Endothelial cell of umbilical vein (primary cell): Measurements from ENCODE around the gene CDK5RAP2. TPM values are rescaled to one million over a fixed set of nuclear protein-coding genes. Genes with fewer than 3 reads are reported as not detected.

Source experiments
- BruUV-seq: library from RNA; stranded (reverse); fragments of 400-500 nt; replicated peaks from 2 replicates; lab custom pipeline; 2021; lab: Mats Ljungman, UMichigan
- CTCF ChIA-PET: fragments of 300-600, 350-600 bp; sonication (Branson Sonifier 250); formaldehyde crosslinking; loops from one replicate; lab custom pipeline; 2021; ENCODE audit warnings: antibody characterized with exemption, inconsistent platforms; lab: Charles Lee
- POLR2A ChIA-PET: fragments of 300-600, 350-600 bp; sonication (Branson Sonifier 250); formaldehyde crosslinking; loops from one replicate; lab custom pipeline; 2021; ENCODE audit warnings: antibody characterized with exemption, inconsistent platforms; lab: Charles Lee
- DNase-seq: peaks from one replicate; pipeline ENCODE4 v3.0.0-alpha.2; 2011; ENCODE audit warnings: low read depth, low spot score
- FAIRE-seq: peaks from 2 replicates; lab custom pipeline; 2011; peaks lifted over from hg19 to GRCh38; lab: Jason Lieb, UNC
- H2AFZ ChIP-seq: 2 replicates; pipeline ENCODE4 v1.6.0; 2012; ENCODE audit warnings: low read depth, low read length, control low read depth, inconsistent platforms
- H3K27ac ChIP-seq: 2 replicates; pipeline ENCODE4 v1.5.1; 2011; ENCODE audit warnings: low read depth, mild to moderate bottlenecking, control low read depth, low read length, moderate library complexity; ENCODE audit not compliant: insufficient read depth
- H3K27me3 ChIP-seq, 2 experiments: 2 replicates each; pipeline versions ENCODE4 v1.6.0 to v1.6.1; 2011; ENCODE audit warnings: low read length in 2 of 2, mixed read lengths in 1 of 2; ENCODE audit not compliant: control insufficient read depth in 2 of 2, insufficient read depth in 2 of 2
- H3K36me3 ChIP-seq, 2 experiments: 2 replicates in 1 of 2; 3 replicates in 1 of 2; pipeline ENCODE4 v1.5.1; 2011; ENCODE audit warnings: low read length in 2 of 2, mild to moderate bottlenecking in 1 of 2, moderate library complexity in 1 of 2; ENCODE audit not compliant: control insufficient read depth in 2 of 2, insufficient read depth in 2 of 2; ENCODE audit errors: extremely low read depth in 1 of 2
- H3K4me1 ChIP-seq: 3 replicates; pipeline ENCODE4 v1.5.1; 2011; ENCODE audit warnings: mild to moderate bottlenecking, low read length; ENCODE audit not compliant: control insufficient read depth, insufficient read depth; ENCODE audit errors: extremely low read depth
- H3K4me2 ChIP-seq: 2 replicates; pipeline ENCODE4 v1.6.1; 2011; ENCODE audit warnings: low read length, control low read depth, mixed read lengths; ENCODE audit not compliant: insufficient read depth
- H3K4me3 ChIP-seq, 3 experiments: fragments of 200-600 bp in 1 of 3; sonication (generic), shearing (Covaris generic) in 1 of 3; replicated peaks in 1 of 3; 2 replicates each; pipeline ENCODE4 v1.5.1; 2011 to 2016; ENCODE audit warnings: control low read depth in 3 of 3, low read length in 3 of 3, mild to moderate bottlenecking in 2 of 3, inconsistent platforms in 1 of 3, low read depth in 1 of 3, moderate library complexity in 1 of 3; ENCODE audit not compliant: insufficient read depth in 1 of 3
- H3K79me2 ChIP-seq: 2 replicates; pipeline ENCODE4 v1.6.0; 2012; ENCODE audit warnings: low read length, inconsistent platforms; ENCODE audit not compliant: control insufficient read depth, insufficient read depth
- H3K9ac ChIP-seq: replicated peaks from 2 replicates; pipeline ENCODE3; 2011; ENCODE audit warnings: low read length, control low read depth; ENCODE audit not compliant: insufficient read depth; ENCODE audit errors: extremely low read depth
- H3K9me1 ChIP-seq: replicated peaks from 3 replicates; pipeline ENCODE4 v1.6.0; 2011; ENCODE audit warnings: mild to moderate bottlenecking, low read length; ENCODE audit not compliant: control insufficient read depth, insufficient read depth; ENCODE audit errors: extremely low read depth
- H3K9me3 ChIP-seq: replicated peaks from 2 replicates; pipeline ENCODE4 v1.5.1; 2012; ENCODE audit warnings: low read length, inconsistent platforms; ENCODE audit not compliant: control insufficient read depth, insufficient read depth
- H4K20me1 ChIP-seq: replicated peaks from 2 replicates; pipeline ENCODE3; 2011; ENCODE audit warnings: mild to moderate bottlenecking, low read length; ENCODE audit not compliant: control insufficient read depth, insufficient read depth; ENCODE audit errors: extremely low read depth
- EZH2 ChIP-seq: IDR thresholded peaks from 2 replicates; pipeline ENCODE4 v1.6.1; 2012; ENCODE audit warnings: borderline replicate concordance, low read depth, mild to moderate bottlenecking, moderate library complexity, low read length, inconsistent platforms; ENCODE audit not compliant: severe bottlenecking
- FOS ChIP-seq: IDR thresholded peaks from 2 replicates; pipeline ENCODE4 v1.6.1; 2011; ENCODE audit warnings: mild to moderate bottlenecking, low read length, moderate library complexity, borderline replicate concordance; ENCODE audit not compliant: insufficient read depth
- GATA2 ChIP-seq: IDR thresholded peaks from 2 replicates; pipeline ENCODE4 v1.7.0; 2011; ENCODE audit warnings: low read depth, mild to moderate bottlenecking, moderate library complexity, mixed read lengths, low read length; ENCODE audit not compliant: insufficient read length, insufficient read depth
- POLR2A ChIP-seq: IDR thresholded peaks from 2 replicates; pipeline ENCODE4 v1.6.1; 2012; ENCODE audit warnings: low read depth, mild to moderate bottlenecking, control low read depth, low read length
- POLR2AphosphoS5 ChIP-seq: IDR thresholded peaks from 2 replicates; pipeline ENCODE4 v1.6.1; 2012; ENCODE audit warnings: low read depth, mild to moderate bottlenecking, control low read depth, low read length, moderate library complexity; ENCODE audit not compliant: insufficient read depth
- dilution Hi-C: fragments of 300-500 bp; cut with MboI; formaldehyde crosslinking; loops from one replicate; pipeline ENCODE4 v1.15.0; 2019; ENCODE audit warnings: low sequenced_read_pairs; ENCODE audit not compliant: extremely low pct_ligation_motif_present
- intact Hi-C: fragments of 100-400 bp; cut with micrococcal nuclease; formaldehyde crosslinking; loops from one replicate; pipeline ENCODE4 v1.10.0; 2022
- polyA plus RNA-seq, 4 experiments: library from polyadenylated mRNA; depleted of rRNA in 3 of 4; stranded (reverse) in 3 of 4; unstranded in 1 of 4; fragments of >200 nt; gene quantifications; 2 replicates each; pipeline versions ENCODE4 v1.2.1 to v1.2.3, GENCODE V29; 2011 to 2012; ENCODE audit warnings: missing spikeins in 1 of 4
- total RNA-seq: library from RNA; stranded (reverse); gene quantifications from 2 replicates; pipeline ENCODE4 v1.2.3, GENCODE V29; 2021
- TF ChIP-seq, protein P1 (sequence below): IDR thresholded peaks from 2 replicates; pipeline ENCODE4 v1.6.1; 2011; ENCODE audit not compliant: insufficient read depth, insufficient read length
- TF ChIP-seq, protein P2 (sequence below), 2 donors: IDR thresholded peaks; 1 replicate in 1 of 2; 2 replicates in 1 of 2; pipeline ENCODE4 v1.5.1; 2011; ENCODE audit warnings: low read length in 2 of 2, mild to moderate bottlenecking in 2 of 2, moderate library complexity in 2 of 2, control low read depth in 1 of 2, inconsistent platforms in 1 of 2, low read depth in 1 of 2; ENCODE audit not compliant: insufficient read depth in 1 of 2; ENCODE audit errors: extremely low read depth in 1 of 2

The CDK5RAP2 gene
- total and polyA plus RNA-seq, 2 donors (not counting 3 experiments of a cell fraction or from before 2014, with no cell fraction given) = 17.5 to 56.7 TPM

DNA sequence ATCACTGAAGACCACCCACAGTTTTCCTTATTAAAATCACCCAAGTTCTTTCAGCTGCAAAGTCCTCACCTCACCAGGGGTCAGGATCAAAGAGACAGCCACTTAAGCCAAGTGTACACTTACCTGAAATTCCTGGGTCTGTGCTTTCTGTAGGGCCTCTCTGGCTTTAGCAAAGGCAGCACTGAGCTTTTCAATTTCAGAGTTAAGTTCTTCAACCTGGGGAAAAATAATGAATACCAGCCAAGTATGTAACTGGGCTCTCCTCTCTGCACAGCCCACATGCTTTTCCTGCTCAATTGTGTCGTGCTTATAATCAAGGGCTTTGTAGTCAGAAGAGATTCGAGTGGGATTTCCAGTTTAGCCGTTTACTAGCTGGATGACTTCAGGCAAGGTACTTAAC is 55.1 kb downstream of the CDK5RAP2 start:
- Histone ChIP-seq H3K4me1 (no peaks in the 10 kb centered on the region), H3K27me3 (no peaks in the 10 kb centered on the region), H4K20me1 (no peaks in the 10 kb centered on the region), H3K4me2 (no peak overlapping the region), H3K4me3 (no peak overlapping the region), H3K27ac (no peak overlapping the region), H2AFZ (no peak overlapping the region), H3K79me2 (no peaks in the 10 kb centered on the region), H3K9me3 (no peaks in the 10 kb centered on the region), H3K9ac (no peak overlapping the region), H3K36me3 (peaks cover 3 to 26% of the 10 kb centered on the region in 2 experiments), H3K9me1 (no peaks in the 10 kb centered on the region)
- CTCF ChIA-PET = no interaction called here
- FAIRE-seq = no peak
- POLR2A ChIA-PET = no interaction called here
- dilution Hi-C loops (no loop called here), intact Hi-C loops (no loop called here)
- TF ChIP-seq POLR2A (no peak), EZH2 (no peak), GATA2 (no peak), FOS (no peak), POLR2AphosphoS5 (no peak)
- TF ChIP-seq, protein P1, sequence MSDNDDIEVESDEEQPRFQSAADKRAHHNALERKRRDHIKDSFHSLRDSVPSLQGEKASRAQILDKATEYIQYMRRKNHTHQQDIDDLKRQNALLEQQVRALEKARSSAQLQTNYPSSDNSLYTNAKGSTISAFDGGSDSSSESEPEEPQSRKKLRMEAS = no peak
- TF ChIP-seq, protein P2, sequence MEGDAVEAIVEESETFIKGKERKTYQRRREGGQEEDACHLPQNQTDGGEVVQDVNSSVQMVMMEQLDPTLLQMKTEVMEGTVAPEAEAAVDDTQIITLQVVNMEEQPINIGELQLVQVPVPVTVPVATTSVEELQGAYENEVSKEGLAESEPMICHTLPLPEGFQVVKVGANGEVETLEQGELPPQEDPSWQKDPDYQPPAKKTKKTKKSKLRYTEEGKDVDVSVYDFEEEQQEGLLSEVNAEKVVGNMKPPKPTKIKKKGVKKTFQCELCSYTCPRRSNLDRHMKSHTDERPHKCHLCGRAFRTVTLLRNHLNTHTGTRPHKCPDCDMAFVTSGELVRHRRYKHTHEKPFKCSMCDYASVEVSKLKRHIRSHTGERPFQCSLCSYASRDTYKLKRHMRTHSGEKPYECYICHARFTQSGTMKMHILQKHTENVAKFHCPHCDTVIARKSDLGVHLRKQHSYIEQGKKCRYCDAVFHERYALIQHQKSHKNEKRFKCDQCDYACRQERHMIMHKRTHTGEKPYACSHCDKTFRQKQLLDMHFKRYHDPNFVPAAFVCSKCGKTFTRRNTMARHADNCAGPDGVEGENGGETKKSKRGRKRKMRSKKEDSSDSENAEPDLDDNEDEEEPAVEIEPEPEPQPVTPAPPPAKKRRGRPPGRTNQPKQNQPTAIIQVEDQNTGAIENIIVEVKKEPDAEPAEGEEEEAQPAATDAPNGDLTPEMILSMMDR (IDR thresholded peaks at IDR 0.05; ENCODE audit: extremely low read depth in 1 of 2, insufficient read depth in 1 of 2, low read depth in 1 of 2, low read length in 2 of 2) = no peak
- no TSS peak for BruUV-seq
- no peak for DNase-seq
